ENCODE data around the gene ZNF143.
A peak's percentile ranks its signal among the peaks of the same experiment; 100 is the strongest.

Gene ZNF143

DNA sequence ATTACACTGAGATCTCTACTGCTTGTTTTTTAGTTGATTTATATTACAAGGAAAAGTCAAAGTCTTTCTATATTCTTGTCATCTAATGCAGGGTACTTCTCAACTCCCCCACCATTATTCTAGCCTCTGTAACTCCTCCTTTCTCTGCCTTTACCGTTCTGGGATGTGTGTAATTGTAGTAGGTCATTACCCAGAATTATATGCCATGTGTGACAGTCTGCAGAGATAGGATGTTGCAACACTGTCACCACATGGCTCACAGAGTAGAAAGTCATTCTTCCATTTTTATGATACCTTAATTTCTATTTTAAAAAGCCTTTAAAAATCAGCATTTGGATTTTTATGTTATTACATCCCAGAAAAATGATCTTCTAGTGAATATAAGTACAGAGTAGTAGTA is 32.7 kb downstream of the ZNF143 start:
- Histone ChIP-seq H3K27me3 (ENCODE audit: insufficient read depth, poor library complexity, severe bottlenecking) (no peaks in the 10 kb centered on the region), H3K27ac (replicated peaks) (peak overlapping the region; percentile 20), H3K4me3 (replicated peaks; ENCODE audit: insufficient read depth, low read length) (no peak overlapping the region)
- DNase-seq (ENCODE audit: low read depth in 1 of 2, low spot score in 1 of 2) = peak in 1 of 2 experiments; percentile 42
- TF ChIP-seq GABPA (IDR thresholded peaks at IDR 0.05; ENCODE audit: low read depth) (no peak), POLR2AphosphoS5 (IDR thresholded peaks at IDR 0.05; ENCODE audit: low read depth) (no peak), SPI1 (IDR thresholded peaks at IDR 0.05; ENCODE audit: borderline replicate concordance, low read depth) (no peak)
- TF ChIP-seq, protein P1, sequence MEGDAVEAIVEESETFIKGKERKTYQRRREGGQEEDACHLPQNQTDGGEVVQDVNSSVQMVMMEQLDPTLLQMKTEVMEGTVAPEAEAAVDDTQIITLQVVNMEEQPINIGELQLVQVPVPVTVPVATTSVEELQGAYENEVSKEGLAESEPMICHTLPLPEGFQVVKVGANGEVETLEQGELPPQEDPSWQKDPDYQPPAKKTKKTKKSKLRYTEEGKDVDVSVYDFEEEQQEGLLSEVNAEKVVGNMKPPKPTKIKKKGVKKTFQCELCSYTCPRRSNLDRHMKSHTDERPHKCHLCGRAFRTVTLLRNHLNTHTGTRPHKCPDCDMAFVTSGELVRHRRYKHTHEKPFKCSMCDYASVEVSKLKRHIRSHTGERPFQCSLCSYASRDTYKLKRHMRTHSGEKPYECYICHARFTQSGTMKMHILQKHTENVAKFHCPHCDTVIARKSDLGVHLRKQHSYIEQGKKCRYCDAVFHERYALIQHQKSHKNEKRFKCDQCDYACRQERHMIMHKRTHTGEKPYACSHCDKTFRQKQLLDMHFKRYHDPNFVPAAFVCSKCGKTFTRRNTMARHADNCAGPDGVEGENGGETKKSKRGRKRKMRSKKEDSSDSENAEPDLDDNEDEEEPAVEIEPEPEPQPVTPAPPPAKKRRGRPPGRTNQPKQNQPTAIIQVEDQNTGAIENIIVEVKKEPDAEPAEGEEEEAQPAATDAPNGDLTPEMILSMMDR (IDR thresholded peaks at IDR 0.05; ENCODE audit: insufficient read depth, low read length) = no peak
- TF ChIP-seq, protein P2, sequence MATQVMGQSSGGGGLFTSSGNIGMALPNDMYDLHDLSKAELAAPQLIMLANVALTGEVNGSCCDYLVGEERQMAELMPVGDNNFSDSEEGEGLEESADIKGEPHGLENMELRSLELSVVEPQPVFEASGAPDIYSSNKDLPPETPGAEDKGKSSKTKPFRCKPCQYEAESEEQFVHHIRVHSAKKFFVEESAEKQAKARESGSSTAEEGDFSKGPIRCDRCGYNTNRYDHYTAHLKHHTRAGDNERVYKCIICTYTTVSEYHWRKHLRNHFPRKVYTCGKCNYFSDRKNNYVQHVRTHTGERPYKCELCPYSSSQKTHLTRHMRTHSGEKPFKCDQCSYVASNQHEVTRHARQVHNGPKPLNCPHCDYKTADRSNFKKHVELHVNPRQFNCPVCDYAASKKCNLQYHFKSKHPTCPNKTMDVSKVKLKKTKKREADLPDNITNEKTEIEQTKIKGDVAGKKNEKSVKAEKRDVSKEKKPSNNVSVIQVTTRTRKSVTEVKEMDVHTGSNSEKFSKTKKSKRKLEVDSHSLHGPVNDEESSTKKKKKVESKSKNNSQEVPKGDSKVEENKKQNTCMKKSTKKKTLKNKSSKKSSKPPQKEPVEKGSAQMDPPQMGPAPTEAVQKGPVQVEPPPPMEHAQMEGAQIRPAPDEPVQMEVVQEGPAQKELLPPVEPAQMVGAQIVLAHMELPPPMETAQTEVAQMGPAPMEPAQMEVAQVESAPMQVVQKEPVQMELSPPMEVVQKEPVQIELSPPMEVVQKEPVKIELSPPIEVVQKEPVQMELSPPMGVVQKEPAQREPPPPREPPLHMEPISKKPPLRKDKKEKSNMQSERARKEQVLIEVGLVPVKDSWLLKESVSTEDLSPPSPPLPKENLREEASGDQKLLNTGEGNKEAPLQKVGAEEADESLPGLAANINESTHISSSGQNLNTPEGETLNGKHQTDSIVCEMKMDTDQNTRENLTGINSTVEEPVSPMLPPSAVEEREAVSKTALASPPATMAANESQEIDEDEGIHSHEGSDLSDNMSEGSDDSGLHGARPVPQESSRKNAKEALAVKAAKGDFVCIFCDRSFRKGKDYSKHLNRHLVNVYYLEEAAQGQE (IDR thresholded peaks at IDR 0.05; ENCODE audit: insufficient replicate concordance, low read depth) = no peak

DNA sequence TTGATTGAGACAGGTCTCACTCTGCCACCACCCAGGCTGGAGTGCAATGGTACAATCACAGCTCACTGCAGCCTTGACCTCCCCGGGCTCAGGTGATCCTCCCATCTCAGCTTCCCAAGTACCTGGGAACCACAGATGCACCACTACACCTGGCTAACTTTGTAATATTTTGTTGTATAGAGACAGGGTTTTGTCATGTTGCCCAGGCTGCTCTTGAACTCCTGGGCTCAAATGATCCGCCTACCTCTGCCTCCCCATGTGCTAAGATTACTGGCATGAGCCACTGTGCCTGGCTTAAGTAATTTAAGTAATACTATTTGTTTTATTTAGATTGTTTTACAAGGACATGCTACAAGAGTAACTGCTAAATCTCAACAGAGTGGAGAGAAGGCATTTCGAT is 33.5 kb downstream of the ZNF143 start:
- Histone ChIP-seq H3K27ac (replicated peaks) (no peak overlapping the region), H3K4me3 (replicated peaks; ENCODE audit: insufficient read depth, low read length) (no peak overlapping the region), H3K27me3 (ENCODE audit: insufficient read depth, poor library complexity, severe bottlenecking) (no peaks in the 10 kb centered on the region)
- no peak for DNase-seq (ENCODE audit: low read depth in 1 of 2, low spot score in 1 of 2)
- no peak for TF ChIP-seq POLR2AphosphoS5 (IDR thresholded peaks at IDR 0.05; ENCODE audit: low read depth)
- no peak for TF ChIP-seq GABPA (IDR thresholded peaks at IDR 0.05; ENCODE audit: low read depth)
- TF ChIP-seq, protein P2 (IDR thresholded peaks at IDR 0.05; ENCODE audit: insufficient replicate concordance, low read depth) = no peak
- TF ChIP-seq SPI1 (IDR thresholded peaks at IDR 0.05; ENCODE audit: borderline replicate concordance, low read depth) = no peak
- TF ChIP-seq, protein P1 (IDR thresholded peaks at IDR 0.05; ENCODE audit: insufficient read depth, low read length) = no peak

DNA sequence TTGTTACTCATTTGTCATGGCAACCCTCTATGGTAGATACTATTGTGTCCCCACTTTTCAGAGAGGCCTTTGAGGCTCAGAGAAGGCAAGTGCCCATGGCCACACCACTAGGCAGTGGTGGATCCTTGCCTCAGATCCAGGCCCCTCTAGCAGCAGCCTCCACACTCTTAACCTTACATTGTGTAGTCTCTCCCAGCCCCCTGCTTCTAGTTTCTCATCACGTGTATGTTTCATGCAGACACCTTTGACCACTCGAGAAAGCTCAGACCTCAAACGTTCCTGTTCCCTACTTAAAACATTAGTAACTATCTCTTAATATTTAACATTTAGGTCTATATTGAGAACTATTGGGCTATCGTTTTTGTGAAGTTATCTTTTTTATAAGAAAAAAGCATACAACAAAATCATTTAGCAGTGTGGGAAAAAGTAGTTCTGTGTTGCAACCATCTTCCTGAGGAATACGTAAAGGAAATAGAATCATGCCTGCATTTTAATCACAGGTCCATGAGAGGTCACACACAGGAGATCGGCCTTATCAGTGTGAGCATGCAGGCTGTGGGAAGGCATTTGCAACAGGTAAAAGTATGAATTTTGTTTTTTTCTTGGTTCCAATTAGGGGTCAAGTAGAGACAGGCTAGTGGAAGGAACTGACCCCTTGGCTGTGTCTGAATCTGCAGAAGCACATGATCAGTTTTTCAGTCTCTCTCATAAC is 35.1 kb downstream of the ZNF143 start:
- Histone ChIP-seq H3K27me3 (ENCODE audit: insufficient read depth, poor library complexity, severe bottlenecking) (no peaks in the 10 kb centered on the region), H3K4me3 (replicated peaks; ENCODE audit: insufficient read depth, low read length) (no peak overlapping the region), H3K27ac (replicated peaks) (no peak overlapping the region)
- DNase-seq (ENCODE audit: low read depth in 1 of 2, low spot score in 1 of 2) = no peak
- TF ChIP-seq, protein P2 (IDR thresholded peaks at IDR 0.05; ENCODE audit: insufficient replicate concordance, low read depth) = no peak
- no peak for TF ChIP-seq POLR2AphosphoS5 (IDR thresholded peaks at IDR 0.05; ENCODE audit: low read depth)
- TF ChIP-seq SPI1 (IDR thresholded peaks at IDR 0.05; ENCODE audit: borderline replicate concordance, low read depth) = no peak
